ENCODE measurements around the gene GFRA4. TPM values are rescaled to one million over a fixed set of nuclear protein-coding genes. Genes with fewer than 3 reads are reported as not detected.
A peak's percentile ranks its signal among the peaks of the same experiment; 100 is the strongest.

GFRA4 gene
- polyA plus RNA-seq, 1 of the 3 experiments (the other 2 are of a cell fraction), result not detected

- ChIA-PET POLR2A (no interaction called here), CTCF (interaction anchor here (1.1 to 2.5 kb wide), 2 partner anchors 25 to 59 kb away, joined by 4 to 8 read pairs; no protein-coding TSS in a partner anchor)
- Histone ChIP-seq H4K20me1 (ENCODE audit: insufficient read depth) (no peaks in the 10 kb centered on the region), H3F3A (replicated peaks; ENCODE audit: insufficient read depth) (no peaks in the 10 kb centered on the region), H3K9me2 (no peaks in the 10 kb centered on the region), H3K4me1 (ENCODE audit: control insufficient read depth in 1 of 2, insufficient read depth in 2 of 2, low read depth in 1 of 2, low read length in 1 of 2) (peaks cover 0 to 32% of the 10 kb centered on the region in 2 experiments; a peak in 1 of 4 replicates), H3K27ac (ENCODE audit: low read depth in 2 of 2, low read length in 1 of 2) (no peak overlapping the region), H3K9ac (no peak overlapping the region), H3K9me3 (no peaks in the 10 kb centered on the region), H3K4me3 (ENCODE audit: low read depth in 2 of 2, low read length in 1 of 2) (no peak overlapping the region), H2AFZ (ENCODE audit: low read depth) (no peak overlapping the region), H3K79me2 (ENCODE audit: insufficient read depth) (no peaks in the 10 kb centered on the region), H3K36me3 (replicated peaks in 1 of 2; ENCODE audit: control insufficient read depth in 1 of 2, insufficient read depth in 2 of 2, low read length in 1 of 2) (no peaks in the 10 kb centered on the region), H3K4me2 (no peak overlapping the region), H3K27me3 (ENCODE audit: insufficient read depth) (no peaks in the 10 kb centered on the region)
- 87% methylated on average over 8 of the region's 9 CpGs for WGBS (ENCODE audit: low lambda C conversion rate)
- DNase-seq, result no peak
- no peak for TF ChIP-seq GABPA (IDR thresholded peaks at IDR 0.05; ENCODE audit: low read depth)
- no peak for TF ChIP-seq ZBTB33 (IDR thresholded peaks at IDR 0.05; ENCODE audit: borderline replicate concordance, low read depth)
- no peak for TF ChIP-seq FOXM1 (IDR thresholded peaks at IDR 0.05; ENCODE audit: low read depth)
- no peak for TF ChIP-seq MAX (IDR thresholded peaks at IDR 0.05; ENCODE audit: low read depth)
- no peak for TF ChIP-seq EP300 (IDR thresholded peaks at IDR 0.05; ENCODE audit: borderline replicate concordance in 1 of 2, low read depth in 1 of 2, low read length in 1 of 2)
- no peak for TF ChIP-seq RFX5 (IDR thresholded peaks at IDR 0.05; ENCODE audit: low read length)
- no peak for TF ChIP-seq GATA2 (CRISPR knock-in tag; IDR thresholded peaks at IDR 0.05)
- no peak for TF ChIP-seq NFIC (IDR thresholded peaks at IDR 0.05; ENCODE audit: borderline replicate concordance)
- no peak for TF ChIP-seq TEAD4 (IDR thresholded peaks at IDR 0.05; ENCODE audit: borderline replicate concordance, insufficient read depth)
Observed at GRCh38 chr20:3651204-3651962, 11.8 kb downstream of the GFRA4 start.

- Histone ChIP-seq H3K9ac (no peak overlapping the region), H3K79me2 (ENCODE audit: insufficient read depth) (no peaks in the 10 kb centered on the region), H3K27me3 (ENCODE audit: insufficient read depth) (no peaks in the 10 kb centered on the region), H2AFZ (ENCODE audit: low read depth) (no peak overlapping the region), H3K36me3 (replicated peaks in 1 of 2; ENCODE audit: control insufficient read depth in 1 of 2, insufficient read depth in 2 of 2, low read length in 1 of 2) (peaks cover 5% of the 10 kb centered on the region in 2 experiments), H3K9me3 (no peaks in the 10 kb centered on the region), H3K4me2 (no peak overlapping the region), H3K4me3 (ENCODE audit: low read depth in 2 of 2, low read length in 1 of 2) (no peak overlapping the region), H3F3A (replicated peaks; ENCODE audit: insufficient read depth) (no peaks in the 10 kb centered on the region), H4K20me1 (ENCODE audit: insufficient read depth) (no peaks in the 10 kb centered on the region), H3K27ac (ENCODE audit: low read depth in 2 of 2, low read length in 1 of 2) (no peak overlapping the region), H3K9me2 (no peaks in the 10 kb centered on the region), H3K4me1 (ENCODE audit: control insufficient read depth in 1 of 2, insufficient read depth in 2 of 2, low read depth in 1 of 2, low read length in 1 of 2) (peaks cover 0 to 19% of the 10 kb centered on the region in 2 experiments; a peak in 1 of 4 replicates)
- DNase-seq, result peak; percentile 53
- ChIA-PET POLR2A (no interaction called here), CTCF (interaction anchor here (0.6 to 1.9 kb wide), 4 partner anchors 9 to 28 kb away, joined by 3 to 7 read pairs (median 4); no protein-coding TSS in a partner anchor)
- 91% methylated on average over 9 of the region's 9 CpGs for WGBS (ENCODE audit: low lambda C conversion rate)
- TF ChIP-seq RCOR1 (IDR thresholded peaks at IDR 0.05; ENCODE audit: low read length), result no peak
- TF ChIP-seq EZH2phosphoT487 (IDR thresholded peaks at IDR 0.05; ENCODE audit: borderline replicate concordance, low read depth), result no peak
- no peak for TF ChIP-seq CHD2 (IDR thresholded peaks at IDR 0.05; ENCODE audit: low read length, partially characterized antibody)
- no peak for TF ChIP-seq CTCF (IDR thresholded peaks at IDR 0.05)
- no peak for TF ChIP-seq EP300 (IDR thresholded peaks at IDR 0.05; ENCODE audit: borderline replicate concordance in 1 of 2, low read depth in 1 of 2, low read length in 1 of 2)
- TF ChIP-seq JUND (IDR thresholded peaks at IDR 0.05), result no peak
- no peak for TF ChIP-seq YY1 (IDR thresholded peaks at IDR 0.05; ENCODE audit: low read depth)
- TF ChIP-seq NRF1 (IDR thresholded peaks at IDR 0.05; ENCODE audit: low read depth, low read length), result no peak
- no peak for TF ChIP-seq IRF3 (IDR thresholded peaks at IDR 0.05; ENCODE audit: low read depth, low read length)
- no peak for TF ChIP-seq MAX (IDR thresholded peaks at IDR 0.05; ENCODE audit: low read depth)
- TF ChIP-seq GABPA (IDR thresholded peaks at IDR 0.05; ENCODE audit: low read depth), result no peak
- no peak for TF ChIP-seq GATA2 (CRISPR knock-in tag; IDR thresholded peaks at IDR 0.05)
- no peak for TF ChIP-seq FOSL2 (IDR thresholded peaks at IDR 0.05; ENCODE audit: borderline replicate concordance, low read depth)
- no peak for TF ChIP-seq RFX5 (IDR thresholded peaks at IDR 0.05; ENCODE audit: low read length)
- no peak for TF ChIP-seq FOXJ3 (CRISPR knock-in tag; IDR thresholded peaks at IDR 0.05)
Observed at GRCh38 chr20:3648951-3649350, 14.2 kb downstream of the GFRA4 start.
